Measurements from ENCODE around the gene PPM1N. TPM values are rescaled to one million over a fixed set of nuclear protein-coding genes. Genes with fewer than 3 reads are reported as not detected.
A peak's percentile ranks its signal among the peaks of the same experiment; 100 is the strongest.

PPM1N gene
- total RNA-seq, 4 donors from 2014 or later, result 1.5 to 1.7 TPM; not detected in 2

DNA sequence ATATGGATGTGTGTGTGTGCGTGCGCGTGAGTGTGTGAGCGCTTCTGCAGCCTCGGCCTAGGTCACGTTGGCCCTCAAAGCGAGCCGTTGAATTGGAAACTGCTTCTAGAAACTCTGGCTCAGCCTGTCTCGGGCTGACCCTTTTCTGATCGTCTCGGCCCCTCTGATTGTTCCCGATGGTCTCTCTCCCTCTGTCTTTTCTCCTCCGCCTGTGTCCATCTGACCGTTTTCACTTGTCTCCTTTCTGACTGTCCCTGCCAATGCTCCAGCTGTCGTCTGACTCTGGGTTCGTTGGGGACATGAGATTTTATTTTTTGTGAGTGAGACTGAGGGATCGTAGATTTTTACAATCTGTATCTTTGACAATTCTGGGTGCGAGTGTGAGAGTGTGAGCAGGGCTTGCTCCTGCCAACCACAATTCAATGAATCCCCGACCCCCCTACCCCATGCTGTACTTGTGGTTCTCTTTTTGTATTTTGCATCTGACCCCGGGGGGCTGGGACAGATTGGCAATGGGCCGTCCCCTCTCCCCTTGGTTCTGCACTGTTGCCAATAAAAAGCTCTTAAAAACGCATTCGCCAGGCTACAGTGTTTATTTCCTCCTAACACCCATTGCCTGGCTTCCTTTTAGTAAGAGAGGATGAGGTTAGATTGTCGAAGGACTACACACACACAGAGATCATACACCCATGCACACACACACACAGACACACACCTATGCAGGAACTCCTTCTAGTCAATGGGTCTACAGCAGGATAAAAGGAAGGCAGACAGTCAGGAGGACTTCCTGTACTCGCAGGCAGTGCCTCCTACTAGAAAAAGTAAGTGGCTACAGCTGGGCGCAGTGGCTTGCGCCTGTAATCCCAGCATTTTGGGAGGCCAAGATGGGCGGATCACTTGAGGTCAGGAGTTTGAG lies 23.4 kb upstream of the PPM1N start:
- TF ChIP-seq CTCF (IDR thresholded peaks at IDR 0.05) (no peak), POLR2A (IDR thresholded peaks at IDR 0.05) (no peak)
- Histone ChIP-seq H3K4me3 (no peak overlapping the region), H3K27me3 (no peaks in the 10 kb centered on the region), H3K27ac (no peak overlapping the region), H3K4me1 (peaks cover 0 to 17% (median 6%) of the 10 kb centered on the region in 4 donors), H3K9me3 (no peaks in the 10 kb centered on the region), H3K36me3 (no peaks in the 10 kb centered on the region)
- DNase-seq, result no peak

- no peaks in the 10 kb centered on the region for H3K27me3 ChIP-seq
- H3K9me3 ChIP-seq, result no peaks in the 10 kb centered on the region
- DNase-seq, result no peak
- TF ChIP-seq CTCF (IDR thresholded peaks at IDR 0.05), result no peak
- TF ChIP-seq POLR2A (IDR thresholded peaks at IDR 0.05), result no peak
- H3K36me3 ChIP-seq, result no peaks in the 10 kb centered on the region
- H3K27ac ChIP-seq, result no peak overlapping the region
- H3K4me3 ChIP-seq, result no peak overlapping the region
- H3K4me1 ChIP-seq, result peaks cover 0 to 10% (median 0%) of the 10 kb centered on the region in 4 donors
Measured at GRCh38 chr19:45475537-45476291, 22.5 kb upstream of the PPM1N start.

GRCh38 chr19:45476304-45476703 lies 21.9 kb upstream of the PPM1N start:
- Histone ChIP-seq H3K27ac (no peak overlapping the region), H3K4me3 (no peak overlapping the region), H3K9me3 (no peaks in the 10 kb centered on the region), H3K27me3 (no peaks in the 10 kb centered on the region), H3K36me3 (no peaks in the 10 kb centered on the region), H3K4me1 (peaks cover 0 to 10% (median 0%) of the 10 kb centered on the region in 4 donors)
- DNase-seq, result no peak
- TF ChIP-seq POLR2A (IDR thresholded peaks at IDR 0.05) (no peak), CTCF (IDR thresholded peaks at IDR 0.05) (no peak)

DNA sequence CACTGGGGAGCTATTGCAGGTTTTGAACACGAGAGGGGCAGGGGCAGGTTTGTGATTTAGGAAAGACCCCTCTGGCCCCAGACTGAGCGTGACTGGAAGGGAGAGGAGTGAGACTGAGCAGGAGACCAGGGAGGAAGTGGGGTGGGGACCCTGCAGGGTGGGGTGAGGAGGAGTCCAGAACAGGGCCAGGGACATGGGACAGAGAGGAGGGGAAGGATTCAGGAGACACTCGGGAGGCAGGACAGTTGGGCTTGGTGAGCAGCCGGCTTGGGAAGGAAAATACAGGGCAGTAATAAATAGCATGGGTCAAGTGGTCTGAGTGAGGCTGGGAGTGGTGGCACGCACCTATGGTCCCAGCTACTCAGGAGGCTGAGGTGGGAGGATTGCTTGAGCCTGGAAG lies 21.1 kb upstream of the PPM1N start:
- Histone ChIP-seq H3K9me3 (no peaks in the 10 kb centered on the region), H3K27me3 (no peaks in the 10 kb centered on the region), H3K4me3 (no peak overlapping the region), H3K27ac (peak overlapping the region in 1 of 4 donors; percentile 10), H3K4me1 (peaks cover 0 to 10% (median 0%) of the 10 kb centered on the region in 4 donors), H3K36me3 (no peaks in the 10 kb centered on the region)
- no peak for DNase-seq
- TF ChIP-seq CTCF (IDR thresholded peaks at IDR 0.05) (no peak), POLR2A (IDR thresholded peaks at IDR 0.05) (no peak)

- H3K27me3 ChIP-seq, result no peaks in the 10 kb centered on the region
- TF ChIP-seq POLR2A (IDR thresholded peaks at IDR 0.05) (no peak), CTCF (IDR thresholded peaks at IDR 0.05) (no peak)
- H3K9me3 ChIP-seq, result no peaks in the 10 kb centered on the region
- H3K4me3 ChIP-seq, result peak overlapping the region; percentile 40 to 54 (median 46)
- H3K36me3 ChIP-seq, result no peaks in the 10 kb centered on the region
- peak overlapping the region; percentile 84 to 95 (median 88) for H3K27ac ChIP-seq
- DNase-seq, result no peak
- H3K4me1 ChIP-seq, result peaks cover 0 to 10% (median 0%) of the 10 kb centered on the region in 4 donors
Measured at GRCh38 chr19:45477713-45478453, 20.4 kb upstream of the PPM1N start.

All from Peyer's patch (tissue), 4 donors.